CD4-positive, alpha-beta T cell (primary cell): Measurements from ENCODE around the gene TNFRSF17. TPM values are rescaled to one million over a fixed set of nuclear protein-coding genes. Genes with fewer than 3 reads are reported as not detected.

Experiments used
- ATAC-seq: fragments of 200-7000 bp; cut with Tn5 transposase; one replicate; pipeline ENCODE4 v1.10.0; 2022; ENCODE audit warnings: mild to moderate bottlenecking; ENCODE audit not compliant: poor library complexity
- CTCF ChIA-PET: fragments of 350-600 bp; sonication (Branson Sonifier 250); formaldehyde crosslinking; loops from one replicate; lab custom pipeline; 2021; ENCODE audit warnings: antibody characterized with exemption, inconsistent platforms; lab: Charles Lee
- POLR2A ChIA-PET: fragments of 350-600 bp; sonication (Branson Sonifier 250); formaldehyde crosslinking; loops from one replicate; lab custom pipeline; 2021; ENCODE audit warnings: antibody characterized with exemption, inconsistent platforms; lab: Charles Lee
- DNase-seq, 14 experiments: peaks; one replicate each; pipeline ENCODE4 v3.0.0-alpha.2; 2013 to 2020; ENCODE audit warnings: mixed read lengths in 2 of 14
- H3K27ac ChIP-seq, 2 donors: one replicate each; pipeline versions ENCODE4 v1.5.1 to v1.7.0; 2013; ENCODE audit warnings: low read length in 2 of 2, low read depth in 1 of 2, mild to moderate bottlenecking in 1 of 2
- H3K27me3 ChIP-seq, 2 experiments: 1 replicate in 1 of 2; 2 replicates in 1 of 2; pipeline versions ENCODE4 v1.6.1 to v1.7.0; 2013; ENCODE audit warnings: low read length in 2 of 2, control low read depth in 1 of 2, mild to moderate bottlenecking in 1 of 2, moderate library complexity in 1 of 2; ENCODE audit not compliant: insufficient read depth in 2 of 2, control insufficient read depth in 1 of 2
- H3K36me3 ChIP-seq: one replicate; pipeline ENCODE4 v1.6.1; 2013; ENCODE audit warnings: low read length, control low read depth; ENCODE audit not compliant: insufficient read depth
- H3K4me1 ChIP-seq: one replicate; pipeline ENCODE4 v1.6.1; 2013; ENCODE audit warnings: low read length, control low read depth; ENCODE audit not compliant: insufficient read depth
- H3K4me3 ChIP-seq: one replicate; pipeline ENCODE4 v1.5.1; 2013; ENCODE audit warnings: mild to moderate bottlenecking, low read length, moderate library complexity
- H3K9me3 ChIP-seq, 2 experiments: 1 replicate in 1 of 2; 2 replicates in 1 of 2; pipeline versions ENCODE4 v1.6.1 to v1.7.0; 2013; ENCODE audit warnings: low read length in 2 of 2, mild to moderate bottlenecking in 2 of 2, control low read depth in 1 of 2, moderate library complexity in 1 of 2; ENCODE audit not compliant: control insufficient read depth in 1 of 2, insufficient read depth in 1 of 2
- H3K27ac Mint-ChIP-seq: one replicate; pipeline ENCODE4 v1.8.0; 2020; ENCODE audit warnings: mixed read lengths
- H3K27me3 Mint-ChIP-seq: one replicate; pipeline ENCODE4 v1.8.0; 2021; ENCODE audit warnings: mixed read lengths
- H3K36me3 Mint-ChIP-seq: one replicate; pipeline ENCODE4 v1.8.0; 2021; ENCODE audit warnings: low read depth, mixed read lengths
- H3K4me1 Mint-ChIP-seq: one replicate; pipeline ENCODE4 v1.8.0; 2021; ENCODE audit warnings: low read depth, mixed read lengths
- H3K4me3 Mint-ChIP-seq: one replicate; pipeline ENCODE4 v1.8.0; 2020; ENCODE audit warnings: mild to moderate bottlenecking, mixed read lengths
- H3K9me3 Mint-ChIP-seq: one replicate; pipeline ENCODE4 v1.8.0; 2020; ENCODE audit warnings: mixed read lengths
- intact Hi-C, 2 experiments: fragments of 100-400 bp; cut with DNase I in 1 of 2; cut with micrococcal nuclease in 1 of 2; formaldehyde crosslinking; loops; one replicate each; pipeline versions ENCODE4 v1.15.1 to v1.9.0; 2023 to 2025; cut with DNase I, micrococcal nuclease
- total RNA-seq, 174 experiments: library from RNA in 2 of 174; stranded (reverse) in 2 of 174; gene quantifications; one replicate each; pipeline ENCODE4 v1.2.3 and lab custom pipeline; 2021 to 2026
- TF ChIP-seq, protein P1 (sequence below): fragments of 200-600 bp; IDR thresholded peaks from one replicate; pipeline ENCODE4 v1.8.0; 2022; ENCODE audit warnings: antibody characterized with exemption, mild to moderate bottlenecking

Gene TNFRSF17
- total RNA-seq, 2 experiments from 2014 or later = not detected

GRCh38 chr16:11946433-11946832, 18.6 kb upstream of the TNFRSF17 start:
- no peaks in the 10 kb centered on the region for H3K36me3 ChIP-seq
- POLR2A ChIA-PET = interaction anchor here (0.7 kb wide), 1 partner anchor 740 kb away, joined by 3 read pairs; no protein-coding TSS in a partner anchor
- Mint-ChIP-seq H3K27ac (no peak overlapping the region), H3K27me3 (no peaks in the 10 kb centered on the region), H3K9me3 (no peaks in the 10 kb centered on the region), H3K36me3 (no peaks in the 10 kb centered on the region), H3K4me1 (no peaks in the 10 kb centered on the region), H3K4me3 (no peak overlapping the region)
- no peaks in the 10 kb centered on the region for H3K27me3 ChIP-seq
- intact Hi-C loops = no loop called here
- H3K4me3 ChIP-seq = no peak overlapping the region
- H3K9me3 ChIP-seq = no peaks in the 10 kb centered on the region
- TF ChIP-seq, protein P1, sequence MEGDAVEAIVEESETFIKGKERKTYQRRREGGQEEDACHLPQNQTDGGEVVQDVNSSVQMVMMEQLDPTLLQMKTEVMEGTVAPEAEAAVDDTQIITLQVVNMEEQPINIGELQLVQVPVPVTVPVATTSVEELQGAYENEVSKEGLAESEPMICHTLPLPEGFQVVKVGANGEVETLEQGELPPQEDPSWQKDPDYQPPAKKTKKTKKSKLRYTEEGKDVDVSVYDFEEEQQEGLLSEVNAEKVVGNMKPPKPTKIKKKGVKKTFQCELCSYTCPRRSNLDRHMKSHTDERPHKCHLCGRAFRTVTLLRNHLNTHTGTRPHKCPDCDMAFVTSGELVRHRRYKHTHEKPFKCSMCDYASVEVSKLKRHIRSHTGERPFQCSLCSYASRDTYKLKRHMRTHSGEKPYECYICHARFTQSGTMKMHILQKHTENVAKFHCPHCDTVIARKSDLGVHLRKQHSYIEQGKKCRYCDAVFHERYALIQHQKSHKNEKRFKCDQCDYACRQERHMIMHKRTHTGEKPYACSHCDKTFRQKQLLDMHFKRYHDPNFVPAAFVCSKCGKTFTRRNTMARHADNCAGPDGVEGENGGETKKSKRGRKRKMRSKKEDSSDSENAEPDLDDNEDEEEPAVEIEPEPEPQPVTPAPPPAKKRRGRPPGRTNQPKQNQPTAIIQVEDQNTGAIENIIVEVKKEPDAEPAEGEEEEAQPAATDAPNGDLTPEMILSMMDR = no peak
- H3K27ac ChIP-seq = no peak overlapping the region
- no peaks in the 10 kb centered on the region for H3K4me1 ChIP-seq
- DNase-seq = no peak
- no peak for ATAC-seq
- CTCF ChIA-PET = interaction anchor here (0.6 to 0.7 kb wide), 2 partner anchors 121 to 149 kb away, joined by 3 read pairs; no protein-coding TSS in a partner anchor

- POLR2A ChIA-PET = no interaction called here
- TF ChIP-seq, protein P1 = no peak
- ATAC-seq = no peak
- Histone ChIP-seq H3K4me1 (no peaks in the 10 kb centered on the region), H3K36me3 (no peaks in the 10 kb centered on the region), H3K27ac (no peak overlapping the region), H3K4me3 (no peak overlapping the region), H3K9me3 (no peaks in the 10 kb centered on the region), H3K27me3 (no peaks in the 10 kb centered on the region)
- DNase-seq = no peak
- intact Hi-C loops = loop anchor here (1.0 to 2.0 kb wide), 2 partner anchors 119 to 120 kb away; no protein-coding TSS in a partner anchor
- no peak overlapping the region for H3K27ac Mint-ChIP-seq
- H3K36me3 Mint-ChIP-seq = no peaks in the 10 kb centered on the region
- H3K4me1 Mint-ChIP-seq = no peaks in the 10 kb centered on the region
- H3K27me3 Mint-ChIP-seq = no peaks in the 10 kb centered on the region
- no peak overlapping the region for H3K4me3 Mint-ChIP-seq
- H3K9me3 Mint-ChIP-seq = no peaks in the 10 kb centered on the region
- CTCF ChIA-PET = interaction anchor here (1.7 kb wide), 1 partner anchor 119 kb away, joined by 8 read pairs; no protein-coding TSS in a partner anchor
Measured at GRCh38 chr16:11948819-11949218, 16.2 kb upstream of the TNFRSF17 start.

DNA sequence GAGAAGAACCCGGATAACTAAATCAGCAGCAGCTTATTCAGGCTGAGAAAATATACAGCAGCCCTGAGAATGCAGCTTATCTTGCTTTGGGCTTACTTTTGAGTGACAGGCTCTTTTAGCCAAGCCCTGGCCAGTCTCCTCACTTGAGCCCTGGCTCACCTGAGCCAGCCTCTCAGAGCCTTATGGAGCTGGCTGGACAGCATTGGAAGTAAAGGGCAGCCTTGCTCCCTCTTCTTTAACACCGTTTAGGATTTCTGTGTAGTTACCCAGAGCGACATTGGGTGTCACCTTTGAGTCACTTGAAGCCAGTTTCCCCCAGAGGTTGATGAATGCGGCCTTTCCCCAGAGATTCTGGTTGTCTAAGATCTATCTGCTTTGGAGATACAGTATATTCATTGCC, 15.5 kb upstream of the TNFRSF17 start:
- no peak overlapping the region for H3K27ac ChIP-seq
- POLR2A ChIA-PET = no interaction called here
- ATAC-seq (peak; percentile 48), DNase-seq (peak in 4 of 14 experiments; percentile 5 to 52 (median 25))
- Mint-ChIP-seq H3K27me3 (no peaks in the 10 kb centered on the region), H3K27ac (no peak overlapping the region), H3K9me3 (no peaks in the 10 kb centered on the region), H3K36me3 (no peaks in the 10 kb centered on the region), H3K4me1 (no peaks in the 10 kb centered on the region), H3K4me3 (no peak overlapping the region)
- intact Hi-C loops = loop anchor here (1.0 to 2.0 kb wide), 2 partner anchors 119 kb away; no protein-coding TSS in a partner anchor
- H3K36me3 ChIP-seq = no peaks in the 10 kb centered on the region
- no peaks in the 10 kb centered on the region for H3K9me3 ChIP-seq
- CTCF ChIA-PET = interaction anchor here (1.7 kb wide), 1 partner anchor 118 kb away, joined by 8 read pairs; no protein-coding TSS in a partner anchor
- H3K4me1 ChIP-seq = no peaks in the 10 kb centered on the region
- H3K27me3 ChIP-seq = no peaks in the 10 kb centered on the region
- H3K4me3 ChIP-seq = no peak overlapping the region
- TF ChIP-seq, protein P1 = peak; percentile 21
